T-cell (primary cell): ENCODE measurements around the gene SYT5. TPM values are rescaled to one million over a fixed set of nuclear protein-coding genes. Genes with fewer than 3 reads are reported as not detected.
"Not testable (repeated sequence)": the region's sequence is repeated elsewhere in the genome, so short reads cannot be mapped to it uniquely, and the experiment has no call there.

Source experiments
- ATAC-seq, 4 experiments: fragments of 200-7000 bp in 3 of 4; fragments of 150-1000 bp in 1 of 4; cut with Tn5 transposase; replicated peaks in 1 of 4; 1 replicate in 3 of 4; 2 replicates in 1 of 4; pipeline ENCODE4 v1.10.0; 2021; ENCODE audit warnings: moderate library complexity in 3 of 4, mild to moderate bottlenecking in 2 of 4, moderate number of reproducible peaks in 1 of 4
- CTCF ChIA-PET, 2 donors: fragments of 300-600 bp; sonication (Branson Sonifier 250); formaldehyde crosslinking; loops; one replicate each; lab custom pipeline; 2022; ENCODE audit warnings: antibody characterized with exemption in 2 of 2; lab: Charles Lee
- POLR2A ChIA-PET, 2 donors: fragments of 300-600 bp; sonication (Branson Sonifier 250); formaldehyde crosslinking; loops; one replicate each; lab custom pipeline; 2022; ENCODE audit warnings: antibody characterized with exemption in 2 of 2; lab: Charles Lee
- DNase-seq, 35 experiments: peaks; one replicate each; pipeline versions ENCODE4 v3.0.0 to v3.0.0-alpha.2; 2013 to 2023
- H3K27ac ChIP-seq: one replicate; pipeline ENCODE4 v1.5.1; 2013; ENCODE audit warnings: low read length
- H3K27me3 ChIP-seq, 2 experiments: replicated peaks in 1 of 2; 1 replicate in 1 of 2; 2 replicates in 1 of 2; pipeline versions ENCODE4 v1.6.1 to v1.7.0; 2013; ENCODE audit warnings: low read length in 1 of 2, mixed read lengths in 1 of 2; ENCODE audit not compliant: control insufficient read depth in 2 of 2, insufficient read depth in 2 of 2; ENCODE audit errors: extremely low read depth in 1 of 2
- H3K36me3 ChIP-seq, 2 donors: 1 replicate in 1 of 2; 2 replicates in 1 of 2; pipeline versions ENCODE4 v1.6.1 to v1.7.0; 2013; ENCODE audit warnings: low read length in 1 of 2; ENCODE audit not compliant: control insufficient read depth in 2 of 2, insufficient read depth in 1 of 2; ENCODE audit errors: extremely low read depth in 1 of 2
- H3K4me1 ChIP-seq, 2 experiments: 1 replicate in 1 of 2; 2 replicates in 1 of 2; pipeline versions ENCODE4 v1.6.1 to v1.7.0; 2013; ENCODE audit warnings: low read length in 2 of 2, mixed read lengths in 1 of 2; ENCODE audit not compliant: insufficient read depth in 2 of 2, control insufficient read depth in 1 of 2; ENCODE audit errors: extremely low read depth in 1 of 2
- H3K4me3 ChIP-seq, 2 donors: 1 replicate in 1 of 2; 2 replicates in 1 of 2; pipeline versions ENCODE4 v1.5.1 to v1.7.0; 2013; ENCODE audit warnings: mild to moderate bottlenecking in 2 of 2, low read length in 1 of 2, moderate library complexity in 1 of 2; ENCODE audit not compliant: control insufficient read depth in 1 of 2; ENCODE audit errors: extremely low read depth in 1 of 2
- H3K9me3 ChIP-seq: 2 replicates; pipeline ENCODE4 v1.7.0; 2013
- H3K27ac Mint-ChIP-seq, 2 donors: one replicate each; pipeline ENCODE4 v1.8.0; 2020 to 2021; ENCODE audit warnings: mild to moderate bottlenecking in 2 of 2, mixed read lengths in 2 of 2
- H3K27me3 Mint-ChIP-seq, 2 donors: one replicate each; pipeline ENCODE4 v1.8.0; 2021 to 2022; ENCODE audit warnings: mixed read lengths in 2 of 2
- H3K36me3 Mint-ChIP-seq: one replicate; pipeline ENCODE4 v1.8.0; 2021; ENCODE audit warnings: mixed read lengths
- H3K4me1 Mint-ChIP-seq, 3 donors: one replicate each; pipeline ENCODE4 v1.8.0; 2020 to 2022; ENCODE audit warnings: mixed read lengths in 3 of 3, mild to moderate bottlenecking in 1 of 3
- H3K4me3 Mint-ChIP-seq, 3 donors: one replicate each; pipeline ENCODE4 v1.8.0; 2020 to 2022; ENCODE audit warnings: mild to moderate bottlenecking in 3 of 3, mixed read lengths in 3 of 3, moderate library complexity in 3 of 3
- H3K9me3 Mint-ChIP-seq, 3 donors: one replicate each; pipeline ENCODE4 v1.8.0; 2020 to 2022; ENCODE audit warnings: mixed read lengths in 3 of 3
- WGBS: methylation state at CpG from one replicate; pipeline ENCODE4 v1.1.5; 2013; ENCODE audit warnings: missing lambda C conversion rate; ENCODE audit not compliant: insufficient coverage; 5-methylcytosine and 5-hydroxymethylcytosine counted together
- total RNA-seq, 35 experiments: library from RNA in 6 of 35; stranded (reverse) in 6 of 35; fragments of 120-200 nt in 1 of 35; gene quantifications; one replicate each; pipeline versions ENCODE4 v1.2.1 to v1.2.4 and lab custom pipeline; 2013 to 2026

SYT5 gene
- total RNA-seq, 5 donors from 2014 or later (not counting 1 experiment from before 2014, with no cell fraction given): 2.7 to 2.9 TPM; not detected in 3

DNA sequence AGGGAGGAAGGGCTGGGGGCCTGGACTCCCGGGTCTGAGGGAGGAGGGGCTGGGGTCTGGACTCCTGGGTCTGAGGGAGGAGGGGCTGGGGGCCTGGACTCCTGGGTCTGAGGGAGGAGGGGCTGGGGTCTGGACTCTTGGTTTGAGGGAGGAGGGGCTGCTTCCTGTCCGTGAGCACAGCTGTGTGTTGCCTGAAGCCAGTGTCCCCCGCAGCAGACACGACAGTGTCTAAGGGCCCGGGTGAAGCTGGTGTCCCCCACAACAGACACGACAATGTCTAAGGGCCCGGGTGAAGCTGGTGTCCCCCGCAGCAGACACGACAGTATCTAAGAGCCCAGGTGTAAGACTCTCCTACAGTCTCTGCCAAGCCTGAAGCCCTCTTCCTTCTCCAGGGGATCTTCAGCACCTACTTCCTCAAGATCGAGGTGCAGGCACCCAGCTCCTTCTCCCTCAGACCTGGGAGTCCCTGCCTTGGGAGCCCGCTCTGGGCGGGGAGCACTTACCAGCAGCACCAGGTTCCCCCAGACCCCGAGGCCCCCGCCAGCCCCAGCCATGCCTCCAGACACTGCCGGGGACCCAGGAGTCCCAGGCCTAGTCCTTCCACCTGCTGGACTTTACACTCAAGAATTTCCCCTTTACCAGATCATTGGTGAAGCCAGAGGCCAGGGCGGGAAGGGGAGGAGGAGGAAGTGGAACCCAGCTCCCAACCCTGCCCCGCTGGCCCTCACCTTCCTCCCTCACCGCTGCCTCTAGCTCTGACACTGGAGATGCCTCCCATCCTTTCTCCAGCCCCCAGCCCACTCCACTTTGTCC, 29.0 kb upstream of the SYT5 start, which contains the start of gene PTPRH:
Gene PTPRH (minus strand): TSS at position 622 of the 813 bp plus-strand sequence. CDS start 68 bp downstream, at position 554.
- peaks cover 0 to 5% (median 4%) of the 10 kb centered on the region in 3 donors for H3K9me3 Mint-ChIP-seq
- H3K27ac ChIP-seq: no peak within 1 kb of the TSS
- H3K27me3 Mint-ChIP-seq: peaks cover 40 to 55% of the 10 kb centered on the region in 2 donors
- no peaks in the 10 kb centered on the region for H3K36me3 ChIP-seq
- H3K4me3 ChIP-seq: no peak within 1 kb of the TSS
- no peak within 1 kb of the TSS for H3K4me3 Mint-ChIP-seq
- CTCF ChIA-PET: no interaction called here
- H3K27ac Mint-ChIP-seq: no peak within 1 kb of the TSS
- H3K27me3 ChIP-seq: peaks cover 0 to 66% of the 10 kb centered on the region in 2 experiments
- H3K4me1 ChIP-seq: peaks cover 0 to 5% of the 10 kb centered on the region in 2 experiments
- H3K9me3 ChIP-seq: no peaks in the 10 kb centered on the region
- no peak for ATAC-seq
- 56% methylated on average over 4 of the region's 18 CpGs for WGBS
- H3K4me1 Mint-ChIP-seq: peaks cover 0 to 3% (median 0%) of the 10 kb centered on the region in 3 donors
- H3K36me3 Mint-ChIP-seq: peaks cover 4% of the 10 kb centered on the region
- POLR2A ChIA-PET: no interaction called here
- DNase-seq: no peak

DNA sequence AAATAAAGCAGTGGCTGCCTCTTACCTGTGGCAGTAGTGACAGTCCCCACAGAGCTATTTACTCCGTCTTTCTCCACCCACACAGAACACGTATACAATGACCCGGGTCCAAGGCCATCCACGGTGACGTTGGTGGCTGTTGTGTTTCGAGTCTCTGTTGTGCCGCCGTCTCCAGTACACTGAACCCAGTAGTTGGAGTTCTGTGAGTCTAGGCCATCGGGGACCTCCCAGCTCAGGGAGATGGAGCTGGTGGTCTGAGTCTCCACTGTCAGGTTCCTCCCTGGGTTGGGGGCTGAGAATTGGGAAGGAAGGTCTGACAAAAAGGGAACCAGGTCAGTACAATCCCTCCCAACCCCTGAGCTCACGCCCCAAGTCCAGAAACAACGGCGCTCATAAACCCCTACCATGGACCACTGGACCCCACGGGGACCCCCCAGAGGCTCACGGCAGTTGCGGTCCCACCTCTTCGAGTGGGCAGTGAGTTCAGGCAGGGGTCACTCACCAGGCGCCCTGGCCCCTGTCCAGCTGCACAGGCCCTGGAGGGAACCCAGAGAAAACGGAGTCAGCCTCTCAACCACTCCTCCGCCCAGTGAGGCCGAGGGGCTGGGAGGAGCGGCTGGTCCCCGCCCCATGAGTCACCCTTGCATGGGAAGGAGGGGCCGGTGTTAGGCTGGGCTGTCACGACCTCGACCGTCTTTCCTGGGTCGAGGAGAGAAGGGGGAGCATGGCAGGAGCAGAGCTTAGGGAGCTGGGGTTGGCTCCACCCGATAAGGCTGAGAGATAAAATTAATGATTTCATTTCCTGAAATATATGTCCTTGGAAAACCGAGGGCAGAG, 26.8 kb upstream of the SYT5 start:
- H3K9me3 Mint-ChIP-seq: no peaks in the 10 kb centered on the region
- POLR2A ChIA-PET: no interaction called here
- H3K27ac ChIP-seq: no peak overlapping the region

DNA sequence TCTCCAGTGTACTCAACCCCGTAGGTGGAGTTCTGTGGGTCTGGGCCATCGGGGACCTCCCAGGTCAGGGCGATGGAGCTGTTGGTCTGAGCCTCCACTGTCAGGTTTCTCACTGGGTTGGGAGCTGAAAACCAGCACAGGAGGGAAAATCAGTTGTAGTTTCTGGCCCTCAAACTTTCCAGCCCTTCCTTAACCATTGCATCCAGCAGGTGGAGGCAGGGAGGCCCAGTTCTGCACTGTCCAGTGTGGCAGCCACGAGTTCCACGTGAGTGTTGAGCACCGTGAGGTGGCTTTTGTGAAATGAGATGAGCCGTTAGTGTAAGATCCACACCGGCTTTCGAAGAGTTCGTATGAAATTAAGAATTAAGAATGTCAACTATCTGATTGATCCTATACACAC, 22.1 kb upstream of the SYT5 start:
- H3K4me3 ChIP-seq, POLR2A ChIA-PET, CTCF ChIA-PET, H3K9me3 ChIP-seq, H3K27ac Mint-ChIP-seq, H3K27ac ChIP-seq, H3K36me3 ChIP-seq, H3K36me3 Mint-ChIP-seq, H3K4me3 Mint-ChIP-seq, H3K4me1 ChIP-seq, H3K9me3 Mint-ChIP-seq, H3K4me1 Mint-ChIP-seq: not testable (repeated sequence)
- ATAC-seq (peak in 2 of 4 experiments; percentile 35 to 45), DNase-seq (peak in 3 of 35 experiments; percentile 14 to 30 (median 24))
- peaks cover 38 to 60% of the 10 kb centered on the region in 2 donors for H3K27me3 Mint-ChIP-seq
- H3K27me3 ChIP-seq: peaks cover 0 to 68% of the 10 kb centered on the region in 2 experiments
- WGBS: 80% methylated on average over 2 of the region's 10 CpGs

More for the DNA sequence above, 26.8 kb upstream of the SYT5 start:
- Mint-ChIP-seq H3K4me3 (no peak overlapping the region), H3K4me1 (peaks cover 0 to 3% (median 0%) of the 10 kb centered on the region in 3 donors), H3K27me3 (peaks cover 38 to 59% of the 10 kb centered on the region in 2 donors), H3K36me3 (no peaks in the 10 kb centered on the region), H3K27ac (peak overlapping the region in 1 of 2 donors; percentile 12)
- CTCF ChIA-PET: no interaction called here
- peaks cover 0 to 5% of the 10 kb centered on the region in 2 experiments for H3K4me1 ChIP-seq
- H3K27me3 ChIP-seq: peaks cover 0 to 56% of the 10 kb centered on the region in 2 experiments
- no peaks in the 10 kb centered on the region for H3K36me3 ChIP-seq
- ATAC-seq (peak in 2 of 4 experiments; percentile 33 to 61), DNase-seq (peak in 2 of 35 experiments; percentile 15 to 16)
- H3K9me3 ChIP-seq: no peaks in the 10 kb centered on the region
- H3K4me3 ChIP-seq: no peak overlapping the region
- 41% methylated on average over 17 of the region's 29 CpGs for WGBS

DNA sequence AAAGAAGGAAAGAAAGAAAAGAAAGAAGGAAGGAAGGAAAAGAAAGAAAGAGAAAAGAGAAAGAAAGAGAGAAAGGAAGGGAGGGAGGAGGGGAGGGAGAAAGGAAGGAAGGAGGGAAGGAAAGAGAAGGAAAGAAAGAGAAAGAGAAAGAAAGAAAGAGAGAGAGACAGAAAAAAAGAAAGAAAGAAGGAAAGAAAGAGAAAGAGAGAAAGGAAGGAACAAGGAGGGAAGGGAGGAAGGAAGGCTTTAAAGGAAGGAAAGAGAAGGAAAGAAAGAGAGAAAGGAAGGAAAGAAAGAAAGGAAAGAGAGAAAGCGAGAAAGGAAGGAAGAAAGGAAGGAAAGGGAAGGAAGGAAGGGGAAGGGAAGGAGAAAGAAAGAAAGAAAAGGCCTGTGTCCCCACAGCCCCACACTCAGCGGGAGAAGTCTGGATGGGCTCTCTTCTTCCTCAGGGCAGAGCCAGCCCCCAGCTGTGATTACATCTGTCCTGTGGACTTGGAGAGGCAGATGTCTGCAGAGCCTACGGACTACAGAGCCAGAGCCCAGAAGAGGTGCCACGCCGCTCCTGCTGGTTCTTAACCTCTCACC, 19.6 kb upstream of the SYT5 start:
- Mint-ChIP-seq H3K27ac (no peak overlapping the region), H3K4me3 (no peak overlapping the region), H3K9me3 (no peaks in the 10 kb centered on the region), H3K36me3 (no peaks in the 10 kb centered on the region), H3K27me3 (peaks cover 26 to 39% of the 10 kb centered on the region in 2 donors), H3K4me1 (no peaks in the 10 kb centered on the region)
- ATAC-seq (no peak), DNase-seq (no peak)
- WGBS: 80% methylated on average over 1 of the region's 5 CpGs
- Histone ChIP-seq H3K9me3 (no peaks in the 10 kb centered on the region), H3K27me3 (peaks cover 0 to 58% of the 10 kb centered on the region in 2 experiments), H3K4me1 (no peaks in the 10 kb centered on the region), H3K27ac (no peak overlapping the region), H3K36me3 (no peaks in the 10 kb centered on the region), H3K4me3 (no peak overlapping the region)
- ChIA-PET CTCF (no interaction called here), POLR2A (no interaction called here)

DNA sequence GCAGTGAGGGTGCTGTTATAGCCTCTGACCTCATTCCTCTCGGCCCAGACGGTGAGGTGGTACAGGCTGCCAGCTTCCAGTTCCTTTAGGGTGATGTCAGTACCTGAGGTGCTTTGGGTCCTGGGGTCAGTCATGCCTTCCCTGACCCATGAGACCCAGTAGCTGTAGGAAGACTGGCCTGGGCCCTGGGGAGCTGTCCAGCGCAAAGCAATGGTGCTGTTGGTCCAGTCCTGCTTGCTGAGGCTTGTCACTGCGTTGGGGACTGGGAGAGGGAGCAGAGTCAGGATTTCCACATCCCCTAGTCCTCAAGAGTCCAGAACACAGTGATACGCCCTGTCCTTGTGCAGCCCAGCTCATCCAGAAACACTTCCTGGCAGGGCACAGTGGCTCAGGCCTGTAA, 18.6 kb upstream of the SYT5 start:
- Mint-ChIP-seq H3K36me3 (no peaks in the 10 kb centered on the region), H3K4me3 (no peak overlapping the region), H3K4me1 (no peaks in the 10 kb centered on the region), H3K27me3 (peaks cover 28 to 29% of the 10 kb centered on the region in 2 donors), H3K9me3 (no peaks in the 10 kb centered on the region), H3K27ac (no peak overlapping the region)
- Histone ChIP-seq H3K27ac (no peak overlapping the region), H3K4me3 (no peak overlapping the region), H3K27me3 (peaks cover 0 to 52% of the 10 kb centered on the region in 2 experiments), H3K4me1 (no peaks in the 10 kb centered on the region), H3K36me3 (no peaks in the 10 kb centered on the region), H3K9me3 (no peaks in the 10 kb centered on the region)
- DNase-seq (no peak), ATAC-seq (no peak)
- whole genome bisulfite sequencing: 56% methylated on average over 3 of the region's 5 CpGs
- POLR2A ChIA-PET: no interaction called here
- CTCF ChIA-PET: no interaction called here

DNA sequence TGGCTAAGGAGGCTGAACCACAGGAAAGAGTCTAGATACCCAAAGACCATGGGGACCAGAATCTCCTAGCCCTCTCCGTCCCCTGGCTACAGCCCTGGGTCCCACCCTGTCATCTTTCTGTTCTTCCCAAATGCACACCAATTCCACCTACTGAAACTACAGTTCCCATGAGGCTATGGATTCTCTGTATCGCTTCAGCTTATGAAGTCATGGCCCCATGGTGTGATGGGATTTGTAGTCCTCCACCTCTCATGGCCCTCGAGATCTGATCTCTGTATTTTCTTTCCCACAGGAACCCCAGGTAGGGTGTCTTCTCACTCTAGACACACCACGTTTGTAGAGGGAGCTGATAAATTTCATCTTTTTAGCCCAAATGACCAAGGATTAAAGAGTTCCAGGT, 17.4 kb upstream of the SYT5 start:
- Histone ChIP-seq H3K4me3 (no peak overlapping the region), H3K4me1 (no peaks in the 10 kb centered on the region), H3K9me3 (no peaks in the 10 kb centered on the region), H3K36me3 (no peaks in the 10 kb centered on the region), H3K27ac (no peak overlapping the region), H3K27me3 (peaks cover 0 to 61% of the 10 kb centered on the region in 2 experiments)
- Mint-ChIP-seq H3K4me1 (no peaks in the 10 kb centered on the region), H3K27ac (no peak overlapping the region), H3K27me3 (peaks cover 26 to 27% of the 10 kb centered on the region in 2 donors), H3K36me3 (no peaks in the 10 kb centered on the region), H3K4me3 (no peak overlapping the region), H3K9me3 (no peaks in the 10 kb centered on the region)
- DNase-seq: no peak
- ChIA-PET POLR2A (no interaction called here), CTCF (no interaction called here)
- peak in 1 of 4 experiments; percentile 42 for ATAC-seq
- WGBS: no CpG with 5 or more reads among the region's 4 CpGs
